KG1 (cell line): ENCODE results near the gene FANCG.

Source experiments
- DNase-seq: peaks from one replicate; lab custom pipeline; 2025; lab: John Stamatoyannopoulos, UW

Gene FANCG

DNA sequence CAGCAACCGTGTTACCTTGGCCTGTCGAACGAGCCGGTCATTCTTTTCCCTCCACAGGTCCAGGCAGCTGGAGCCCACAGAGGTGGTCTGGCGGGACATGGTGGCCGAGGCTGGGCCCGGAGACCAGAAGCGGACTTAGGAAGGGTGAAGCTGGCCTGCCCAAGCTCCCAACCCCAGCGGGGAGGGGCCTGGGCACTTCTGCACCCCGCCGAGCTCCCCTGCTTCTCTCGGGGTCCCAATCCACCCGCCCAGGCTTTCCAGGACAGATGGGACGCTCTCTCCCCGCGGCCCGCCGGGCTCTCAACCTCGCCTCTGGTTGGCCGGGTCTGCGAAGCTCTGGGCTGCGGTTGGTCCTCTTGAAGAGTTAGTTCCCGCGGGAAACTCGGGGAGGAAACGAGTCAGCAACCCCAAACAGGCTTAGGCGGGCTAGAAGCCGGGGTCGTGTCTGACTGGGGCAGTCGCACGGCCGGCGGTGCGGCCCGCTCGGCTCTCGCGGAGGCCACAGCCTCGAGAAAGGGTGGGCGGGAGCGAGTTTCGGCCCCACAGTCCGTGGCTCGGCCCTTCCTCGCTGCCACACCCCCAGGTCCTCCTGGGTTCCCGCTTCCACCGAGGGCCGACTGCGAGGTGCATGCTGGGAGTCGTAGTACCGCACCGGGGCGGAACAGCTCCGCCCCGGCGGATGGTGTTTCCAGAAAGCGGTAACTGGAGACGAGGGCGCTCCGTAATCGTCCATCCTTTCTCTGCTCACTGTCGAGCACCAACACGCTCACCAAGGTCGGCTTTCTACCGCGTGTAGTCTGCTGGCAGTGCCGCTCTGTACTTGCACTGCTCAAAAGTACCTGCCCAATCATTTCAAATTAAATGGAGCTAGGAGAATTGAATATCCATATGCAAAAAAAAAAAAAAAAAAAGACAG, at the start of gene FANCG:
Gene FANCG (minus strand): TSS at position 517 of the 916 bp plus-strand sequence. CDS start 418 bp downstream, at position 99.
- DNase-seq: peak; percentile 95

DNA sequence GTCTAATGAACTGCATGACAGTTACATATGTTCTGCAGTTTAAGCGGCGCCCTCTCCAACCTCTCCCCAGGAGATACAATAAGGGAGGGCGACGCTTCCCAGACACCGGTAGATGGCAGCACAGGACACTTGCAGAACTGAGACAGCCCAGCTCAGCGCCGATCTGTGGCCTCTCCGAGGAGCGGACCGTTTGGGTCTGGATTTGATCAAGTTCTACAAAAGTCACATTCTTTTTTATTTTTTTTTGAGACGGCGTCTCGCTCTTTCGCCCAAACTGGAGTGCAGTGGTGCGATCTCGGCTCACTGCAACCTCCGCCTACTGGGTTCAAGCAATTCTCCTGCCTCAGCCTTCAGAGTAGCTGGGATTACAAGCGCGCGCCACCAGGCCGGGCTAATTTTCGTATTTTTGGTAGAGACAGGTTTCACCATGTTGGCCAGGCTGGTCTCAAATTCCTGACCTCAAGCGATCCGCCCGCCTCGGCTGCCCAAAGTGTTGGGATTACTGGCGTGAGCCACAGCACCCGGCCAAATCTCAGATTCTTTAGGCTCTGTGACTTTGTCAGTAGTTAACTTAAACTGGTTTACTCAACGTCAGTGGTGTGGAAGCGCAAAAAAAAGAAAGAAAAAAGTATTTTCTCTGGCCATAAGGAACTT, 37.3 kb upstream of the FANCG start:
- DNase-seq: peak; percentile 86

DNA sequence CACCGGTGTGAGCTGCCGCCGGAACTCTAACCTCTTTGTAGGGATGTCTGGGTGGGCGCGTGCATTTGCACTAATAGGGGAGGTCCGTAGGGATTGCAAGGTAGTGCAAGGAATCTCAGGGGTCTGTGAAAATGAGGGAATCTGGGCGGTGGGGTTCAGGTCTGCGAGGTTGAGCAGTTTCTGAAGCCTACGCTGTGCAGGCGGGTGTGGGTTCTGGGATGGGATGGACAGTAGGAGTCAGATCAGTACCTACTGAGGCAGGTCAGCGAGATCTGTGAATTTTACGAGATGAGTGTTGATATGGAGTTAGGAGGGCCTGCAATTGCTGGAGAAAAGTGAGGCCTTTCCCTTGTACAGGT, 36.8 kb upstream of the FANCG start:
- DNase-seq: no peak

DNA sequence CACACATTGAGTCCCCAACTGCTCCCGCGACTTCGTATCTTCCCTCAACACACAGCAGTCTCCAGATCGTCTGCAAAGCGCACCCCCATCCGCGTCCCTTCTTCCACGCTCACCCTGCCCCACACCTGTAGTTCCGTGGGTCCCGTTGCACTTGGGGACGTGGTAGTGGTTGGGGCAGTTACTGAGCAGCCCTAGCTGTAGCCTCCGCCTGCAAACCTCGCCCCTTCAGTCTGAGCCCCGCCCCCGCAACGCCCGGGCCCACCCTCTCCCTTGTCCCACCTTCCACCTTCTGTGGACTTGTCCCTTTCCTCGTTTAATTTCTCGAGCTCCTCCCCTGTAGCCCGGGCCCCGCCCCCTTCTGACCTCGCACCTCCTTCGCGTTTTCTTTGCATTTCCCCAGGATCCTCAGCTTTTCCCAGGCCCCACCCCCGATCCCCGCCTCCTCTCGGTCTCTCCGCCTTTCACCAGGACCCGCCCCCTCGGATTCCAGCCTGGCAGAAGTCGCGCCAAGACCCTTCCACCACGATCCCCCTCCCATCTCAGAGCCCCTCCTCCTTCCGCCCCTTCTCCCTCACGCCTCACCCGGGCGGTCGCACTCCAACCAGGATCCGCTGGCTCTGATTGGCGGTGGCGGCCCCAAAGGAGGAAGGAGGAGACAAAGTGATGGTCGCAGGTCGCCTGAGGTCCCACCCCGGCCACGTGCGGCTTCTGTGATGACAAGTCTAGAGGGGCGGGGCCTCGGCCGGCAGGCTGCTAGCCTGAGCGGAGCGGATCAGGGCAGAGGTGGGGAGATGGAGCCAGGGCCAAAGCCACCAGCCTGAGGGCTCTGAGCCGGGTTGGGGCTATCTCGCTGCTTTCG, 36.2 kb upstream of the FANCG start, which contains the start of gene ATOSB:
Gene ATOSB (minus strand): TSS at position 183 of the 859 bp plus-strand sequence. CDS start 7,588 bp downstream, outside the sequence.
- DNase-seq: peak; percentile 82

DNA sequence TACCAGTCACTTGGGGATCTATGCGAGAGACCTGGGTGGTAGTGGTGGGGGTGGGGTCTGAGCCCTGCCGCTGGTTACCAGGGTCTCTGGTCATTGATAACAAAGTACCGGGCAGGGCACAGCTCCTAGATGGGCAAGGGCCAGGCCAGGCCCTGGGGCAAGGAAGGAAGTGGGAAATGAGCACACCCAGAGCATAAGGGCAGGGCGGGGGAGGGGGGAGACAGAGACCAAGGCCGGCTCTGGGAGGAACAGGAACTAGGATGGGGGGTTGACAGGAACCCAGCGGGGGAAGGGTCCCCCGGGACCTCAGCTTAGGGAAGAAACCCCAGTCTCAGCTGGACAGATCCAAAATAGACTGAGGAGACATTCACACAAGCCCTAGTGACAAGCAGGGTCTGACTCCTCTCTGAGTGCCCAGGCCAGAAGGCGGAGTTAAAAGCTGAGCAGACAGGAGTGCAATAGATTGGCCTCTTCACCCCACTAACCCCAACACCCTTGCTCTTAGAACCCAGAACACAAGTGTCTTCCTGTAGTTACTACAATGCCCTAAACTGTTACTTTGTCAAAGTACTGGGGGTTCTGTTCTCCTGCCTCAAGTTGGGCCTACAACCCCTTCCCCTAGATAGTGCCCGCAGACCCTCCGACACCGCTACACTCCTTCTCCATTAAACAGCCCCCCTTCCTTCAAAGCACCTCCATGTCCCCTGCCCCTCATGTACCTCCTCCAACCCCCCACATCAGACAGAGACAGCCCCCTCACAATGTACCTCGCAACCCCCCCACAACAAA, 35.3 kb upstream of the FANCG start:
- DNase-seq: peak; percentile 55

DNA sequence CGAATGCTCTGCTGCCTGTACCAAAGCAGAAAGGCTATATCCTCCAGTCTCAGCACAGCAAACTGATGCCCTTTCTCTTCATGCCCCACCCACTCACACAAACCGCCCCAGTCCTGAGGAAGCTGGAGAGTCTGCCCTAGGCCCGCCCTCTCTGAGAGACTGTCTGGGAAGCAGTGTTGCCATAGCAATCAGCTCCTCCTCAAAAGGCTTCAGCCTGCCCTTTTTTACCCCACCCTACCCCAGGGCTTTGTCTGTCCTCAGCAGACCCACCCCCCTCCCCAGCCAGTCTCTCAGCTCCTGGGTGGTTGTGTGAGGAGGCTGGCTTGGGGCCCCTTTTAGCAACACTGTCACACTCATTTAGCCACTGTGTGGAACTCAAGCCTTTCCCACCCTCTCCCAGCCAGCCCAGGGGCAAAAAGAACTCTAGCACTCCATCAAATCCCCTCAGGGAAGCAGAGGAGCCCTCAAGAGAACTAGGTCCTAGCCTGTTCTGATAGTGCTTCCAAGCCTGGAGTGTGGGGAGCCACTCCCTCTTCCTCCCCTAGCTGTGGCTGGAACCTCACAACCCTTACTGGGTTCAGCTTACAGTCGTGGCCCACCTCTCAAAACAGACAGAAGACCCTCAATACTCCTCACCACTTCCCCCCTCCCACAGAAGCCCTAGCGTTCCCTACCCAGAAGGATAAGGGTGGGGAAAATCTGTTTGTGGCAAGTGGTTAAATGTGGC, 34.5 kb upstream of the FANCG start:
- peak; percentile 19 for DNase-seq

DNA sequence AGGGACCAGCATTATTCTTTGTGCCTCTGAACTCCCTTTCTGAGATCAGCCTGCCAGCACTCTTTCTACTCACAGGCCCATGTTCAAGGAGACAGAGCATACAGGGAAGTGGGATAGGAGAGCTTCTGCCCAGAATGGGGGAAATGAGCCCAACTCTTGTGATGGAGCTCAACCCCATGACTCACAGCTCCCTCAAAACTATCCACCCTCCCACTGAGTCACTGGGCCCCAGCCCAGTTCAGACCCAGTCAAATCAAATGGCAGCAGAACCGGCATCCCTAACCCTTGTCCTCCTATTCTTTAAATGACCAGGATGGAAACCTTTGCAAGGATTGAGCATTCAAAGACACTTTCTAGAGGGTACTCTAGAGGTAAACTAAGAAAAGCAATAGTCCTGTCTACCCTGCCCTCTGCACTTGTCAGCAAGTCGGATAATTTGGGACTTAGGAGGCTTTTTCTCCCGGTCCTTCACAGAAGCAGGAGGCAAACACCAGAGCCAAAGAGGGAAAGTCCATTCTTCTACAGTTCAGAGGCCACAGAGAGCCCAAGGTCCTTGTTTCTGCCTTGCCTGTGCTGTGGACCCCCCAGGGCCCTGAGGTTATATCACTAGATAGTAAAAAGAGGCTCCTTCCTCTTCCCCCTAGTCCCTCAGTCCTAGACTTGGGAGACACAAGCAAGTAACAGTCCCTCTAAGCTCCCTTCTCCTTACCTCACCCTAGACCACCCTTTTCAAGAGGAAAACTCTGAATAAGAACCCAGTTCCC, 32.7 kb upstream of the FANCG start:
- no peak for DNase-seq

DNA sequence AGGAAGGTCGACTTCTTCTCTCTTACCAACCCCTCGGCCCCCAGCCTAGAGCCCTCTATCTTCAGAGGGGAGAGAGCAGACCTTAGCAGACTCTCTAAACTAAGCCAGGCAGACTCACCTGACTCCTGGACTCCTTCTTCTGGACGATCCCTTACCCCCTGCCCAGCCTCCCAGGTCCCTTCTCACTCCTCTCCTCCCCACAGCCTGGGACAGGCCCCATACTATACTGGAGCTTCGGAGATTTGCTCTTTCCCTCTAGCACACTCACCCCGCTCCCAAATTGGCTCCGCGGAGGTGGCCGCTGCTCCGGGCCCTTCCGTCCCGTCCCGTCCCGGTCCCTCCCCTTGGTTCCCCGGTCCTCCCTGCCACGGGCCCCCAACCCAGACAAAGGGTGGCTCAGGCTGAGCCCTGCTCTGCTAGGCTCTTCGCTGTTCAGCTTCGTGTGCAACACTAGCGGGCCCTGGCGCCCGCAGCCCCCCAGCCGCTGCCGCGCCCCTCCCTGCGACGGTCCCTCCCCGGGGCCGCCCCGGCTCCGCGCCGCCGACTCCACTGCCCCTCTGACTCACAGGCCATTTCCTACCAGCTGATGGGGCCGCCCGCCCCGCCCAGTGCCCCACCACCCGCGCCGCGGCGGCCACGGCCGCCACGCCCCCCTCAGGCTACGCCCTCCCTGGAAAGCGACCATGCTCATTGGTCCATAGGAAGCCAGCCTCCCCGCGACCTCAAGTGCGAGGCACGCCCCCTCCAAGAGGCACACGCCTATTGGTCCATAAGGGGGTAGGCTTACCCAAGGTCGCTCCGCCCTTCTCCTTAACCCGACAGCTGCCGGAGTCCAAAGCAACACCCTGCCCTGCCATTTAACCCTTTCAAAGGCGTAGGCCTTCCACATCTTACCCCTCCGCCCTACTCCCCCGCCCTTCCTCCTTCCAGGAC, 31.5 kb upstream of the FANCG start:
- peak; percentile 87 for DNase-seq

DNA sequence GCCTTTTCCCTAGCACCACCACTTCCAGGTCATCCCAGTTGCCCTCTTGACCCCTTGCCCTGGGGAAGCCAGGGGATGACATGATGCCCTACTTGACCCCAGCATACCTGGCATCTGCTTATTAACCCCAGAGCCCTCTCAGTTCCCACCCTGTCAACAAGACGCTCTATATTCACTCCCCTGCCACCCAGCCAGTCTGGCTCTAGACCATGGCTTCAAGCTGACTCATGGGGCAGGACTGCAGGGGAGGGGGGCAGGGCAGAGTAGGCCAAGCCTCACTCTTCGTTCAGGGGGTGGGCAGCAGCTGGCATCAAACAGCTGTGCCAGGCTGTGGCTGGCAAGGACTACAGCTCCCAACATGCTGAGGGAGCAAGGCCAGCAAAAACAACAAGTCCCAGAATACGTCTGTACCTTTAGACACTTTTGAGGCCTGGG, 30.6 kb upstream of the FANCG start:
- DNase-seq: no peak

DNA sequence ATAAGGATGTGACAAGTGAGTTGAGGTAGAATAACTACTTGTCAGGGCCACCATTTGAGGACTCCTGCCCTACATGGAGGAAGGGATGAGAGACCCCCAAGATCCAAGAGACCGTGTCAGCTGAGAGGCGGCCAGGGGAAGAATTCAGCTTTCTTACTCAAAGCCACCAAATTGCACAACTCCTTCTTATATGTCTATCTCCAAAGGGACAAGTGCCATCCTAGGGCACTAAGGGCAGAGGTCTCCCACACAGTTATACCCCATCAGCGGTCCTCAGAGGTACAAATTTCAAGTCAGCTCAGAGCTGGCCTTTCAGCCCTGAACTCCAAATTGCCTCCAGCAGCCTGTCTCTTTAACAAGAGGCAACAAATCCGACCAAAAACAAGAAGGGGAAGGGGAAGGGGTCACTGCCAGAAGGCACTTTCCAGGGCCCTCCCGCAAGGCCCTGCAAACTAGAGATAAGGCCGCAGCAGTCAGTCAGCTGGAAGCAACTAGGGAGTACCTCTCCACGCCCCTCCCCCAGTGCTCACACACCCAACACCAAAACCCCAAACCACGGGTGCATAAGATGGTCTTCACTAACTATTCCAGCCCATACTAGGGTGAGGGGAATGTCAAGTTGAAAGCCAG, 29.3 kb upstream of the FANCG start:
- peak; percentile 5 for DNase-seq

DNA sequence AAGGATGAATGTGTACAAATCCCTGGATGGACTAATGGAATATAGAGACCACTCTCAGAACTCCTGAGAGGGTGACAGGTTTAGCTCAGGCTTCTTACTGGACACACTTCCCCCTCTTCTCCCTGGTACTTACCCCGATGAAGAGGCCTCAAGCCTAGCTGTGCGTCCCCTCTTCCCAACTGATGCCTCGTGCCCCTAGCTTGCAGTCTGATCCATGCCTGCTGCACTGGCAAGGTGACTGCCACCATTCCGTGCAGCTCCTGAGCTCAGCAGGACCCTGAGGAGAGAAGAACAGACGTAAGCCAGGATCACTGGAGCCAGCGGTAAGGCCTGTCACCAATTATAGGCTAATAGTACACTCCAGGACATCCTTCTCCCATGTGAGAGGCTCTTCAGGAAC, 28.7 kb upstream of the FANCG start:
- no peak for DNase-seq

DNA sequence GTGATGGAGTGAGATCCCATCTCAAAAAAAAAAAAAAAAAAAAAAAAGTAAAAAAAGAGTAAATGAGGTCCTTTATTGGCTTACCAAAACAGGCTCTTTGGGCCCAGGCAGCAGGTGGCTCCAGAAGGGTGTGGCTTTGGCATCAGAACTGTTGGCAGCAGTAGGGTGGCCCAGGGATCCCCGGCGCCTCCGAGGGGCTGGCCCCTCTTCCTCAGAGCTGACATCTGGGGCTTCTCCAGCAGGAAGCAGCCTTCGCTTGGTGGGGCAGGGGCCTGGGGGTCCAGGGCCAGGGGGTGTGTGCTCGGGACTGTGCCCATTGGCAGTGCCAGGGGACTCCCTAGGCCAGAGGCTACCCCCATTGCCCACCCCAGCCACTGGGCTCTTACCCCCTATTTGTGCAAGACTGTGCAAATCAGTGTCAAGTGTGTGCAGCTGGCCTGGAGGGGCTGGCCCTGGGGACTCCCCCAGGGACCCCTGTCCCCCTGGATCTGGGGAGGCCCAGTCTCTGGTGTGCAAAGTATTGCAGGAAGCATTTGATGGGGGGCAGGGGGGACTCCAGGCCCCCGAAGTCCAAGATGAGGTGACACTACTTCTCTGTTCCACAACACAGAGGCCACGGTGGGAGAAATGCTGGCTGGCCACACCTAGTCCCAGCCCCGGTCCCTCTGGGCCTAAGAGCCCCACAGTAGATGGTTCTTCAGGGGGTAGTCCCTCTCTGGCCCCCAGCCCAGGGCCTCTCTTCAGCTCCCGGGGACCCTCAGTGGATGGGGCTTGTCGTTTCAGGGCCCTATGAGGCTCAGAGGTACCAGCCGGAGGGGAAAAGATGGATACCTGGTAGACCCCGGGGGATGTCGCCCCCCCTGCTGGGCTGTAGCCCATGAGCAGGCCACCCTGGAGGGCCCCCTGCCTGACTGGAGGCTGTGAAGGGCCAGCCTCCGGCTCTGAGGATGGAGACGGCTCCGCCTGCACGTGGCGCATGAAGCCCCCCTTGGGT, 27.9 kb upstream of the FANCG start:
- DNase-seq: no peak

DNA sequence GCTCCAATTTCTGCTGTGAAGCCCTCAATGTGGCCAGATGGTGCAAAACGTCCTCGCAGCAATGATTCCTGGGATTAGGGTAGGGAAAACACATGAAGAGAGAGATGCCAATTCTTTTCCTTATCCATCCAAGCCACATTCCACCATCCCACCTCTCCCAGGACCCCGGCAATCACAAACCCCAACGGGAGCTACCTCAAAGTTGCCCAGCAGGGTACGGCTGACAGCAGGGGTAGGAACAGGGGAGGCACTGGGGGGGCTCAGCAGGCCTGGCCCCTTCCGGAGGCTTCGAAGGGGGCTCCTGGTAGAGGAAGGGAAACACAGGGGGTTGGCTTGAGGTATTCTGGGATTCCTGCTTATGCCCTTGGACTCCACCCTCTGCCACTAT, 26.6 kb upstream of the FANCG start:
- DNase-seq: no peak

DNA sequence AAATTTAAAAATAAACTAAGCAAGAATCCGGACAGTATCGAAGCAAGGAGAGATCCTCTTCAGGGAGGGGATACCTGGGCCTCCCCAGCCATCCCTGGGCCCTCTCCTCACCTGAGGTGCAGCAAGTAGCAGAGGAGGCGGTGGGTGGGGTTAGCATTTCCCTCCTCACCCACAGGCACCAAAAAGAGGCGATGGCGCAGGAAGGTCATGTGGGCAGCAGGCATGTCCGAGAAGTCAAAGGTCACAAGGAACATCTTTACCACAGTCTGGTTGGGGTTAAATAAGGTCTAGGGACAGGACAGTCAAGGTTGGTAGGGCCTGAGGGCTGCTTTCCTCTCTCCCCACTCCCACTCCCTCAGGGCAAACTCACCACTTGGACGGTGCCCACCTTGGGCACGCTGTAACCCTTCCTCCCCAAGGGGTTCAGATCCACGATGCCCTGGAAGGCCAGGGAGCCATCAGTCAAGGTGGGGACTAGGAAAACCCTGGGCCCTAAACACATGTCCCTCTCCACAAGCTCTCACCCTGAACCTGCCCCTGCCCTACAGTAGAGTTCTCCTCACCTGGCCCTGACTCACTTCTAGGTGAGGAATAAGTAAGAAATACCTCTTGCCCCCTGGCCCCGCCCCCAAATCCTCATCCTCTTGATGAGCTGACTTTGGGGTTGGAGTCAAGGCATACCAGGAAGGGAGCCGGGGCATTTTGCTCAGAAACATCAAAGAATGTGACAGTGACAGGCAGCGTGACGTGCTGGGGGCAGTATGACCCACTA, 26.0 kb upstream of the FANCG start:
- DNase-seq: no peak

DNA sequence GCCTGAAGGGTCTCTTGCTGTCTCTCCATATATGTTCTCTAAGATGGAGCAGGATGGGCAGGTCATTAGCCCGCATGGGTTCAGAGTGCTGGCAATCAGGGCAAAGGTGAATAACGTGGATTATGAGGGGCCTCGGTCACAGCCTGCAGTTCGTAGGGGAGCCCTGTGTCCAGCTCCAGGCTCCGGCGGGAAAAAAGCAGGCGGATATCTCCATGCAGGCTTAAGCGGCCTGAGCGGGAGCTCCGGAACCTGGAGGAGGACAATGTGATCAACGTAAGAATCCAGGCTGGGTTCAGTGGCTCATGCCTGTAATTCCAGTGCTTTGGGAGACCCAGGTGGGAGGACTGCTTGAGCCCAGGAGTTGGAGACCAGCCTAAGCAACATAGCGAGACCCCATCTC, 25.4 kb upstream of the FANCG start:
- DNase-seq: no peak

DNA sequence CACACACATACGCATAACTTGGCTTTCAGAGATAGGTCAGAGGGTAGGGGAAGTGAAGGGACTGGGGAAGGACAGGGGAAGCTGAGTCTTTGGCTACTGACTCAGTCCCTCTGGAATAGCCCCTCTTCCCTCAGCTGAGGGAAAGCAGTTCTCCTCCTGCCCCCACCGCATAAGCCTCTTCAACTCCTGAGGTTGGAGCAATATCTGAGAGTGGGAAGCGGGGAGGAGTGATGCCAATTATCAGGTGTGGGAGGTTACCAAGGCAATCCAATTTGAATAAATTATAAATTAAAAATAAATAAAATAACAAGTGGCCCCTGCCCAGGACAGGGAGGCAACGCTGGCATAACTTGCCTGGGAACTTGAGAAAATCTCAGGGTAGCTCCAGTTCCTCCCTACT, 24.8 kb upstream of the FANCG start:
- DNase-seq: no peak
